GM20431 (cell line): ENCODE data around the gene ADAMTS18.

ENCODE experiments used
- in situ Hi-C: fragments of 300-500 bp; cut with MseI, MboI; formaldehyde crosslinking; loops from one replicate; pipeline ENCODE4 v1.15.0; 2020; ENCODE audit warnings: low sequenced_read_pairs; ENCODE audit not compliant: unreplicated experiment

ADAMTS18 gene

DNA sequence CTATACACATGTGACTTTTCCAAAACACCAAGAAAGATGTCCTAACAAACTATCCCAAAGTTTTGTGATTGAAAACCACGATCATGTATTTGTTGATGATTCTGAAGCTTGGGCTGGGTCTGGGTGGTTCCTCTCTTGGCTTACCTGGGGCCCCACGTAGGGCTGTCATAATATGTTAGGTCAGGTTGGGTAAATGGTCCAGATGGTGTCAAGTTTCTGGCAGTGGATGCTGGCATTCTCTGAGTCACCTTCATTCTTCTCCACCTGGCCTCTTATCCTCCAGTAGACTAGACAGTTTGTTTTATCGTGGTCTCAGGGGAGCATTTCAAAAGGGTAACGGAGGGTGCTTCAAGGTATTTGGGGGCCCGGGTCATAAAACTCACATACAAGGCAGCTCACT lies 196.2 kb downstream of the ADAMTS18 start:
- in situ Hi-C loops: loop anchor here (5.0 to 25.0 kb wide), 2 partner anchors 344 to 724 kb away; no protein-coding TSS in a partner anchor

DNA sequence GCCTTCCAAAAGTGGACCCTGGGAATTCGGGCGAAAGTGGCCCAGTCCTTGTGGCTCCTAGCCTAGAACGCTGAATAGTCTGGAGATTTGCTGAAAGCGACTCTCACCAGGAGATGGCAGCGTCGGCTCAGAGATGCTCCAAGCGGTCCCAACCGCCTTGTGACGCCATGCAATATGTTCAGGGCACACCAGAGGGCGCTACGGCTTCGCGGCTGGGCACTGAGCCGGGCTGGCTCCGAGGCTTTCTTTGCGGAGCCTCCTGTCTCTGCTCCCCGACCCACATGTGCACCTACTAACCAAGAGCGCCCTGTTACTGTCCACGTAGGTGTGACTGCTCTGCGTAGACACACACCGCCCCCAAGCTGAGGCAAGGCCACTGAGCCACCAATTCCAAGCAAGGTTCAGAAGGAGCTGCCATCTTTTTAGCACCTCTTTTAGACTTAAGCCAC lies 198.7 kb downstream of the ADAMTS18 start:
- in situ Hi-C loops: loop anchor here (5.0 to 25.0 kb wide), 2 partner anchors 346 to 726 kb away; no protein-coding TSS in a partner anchor

DNA sequence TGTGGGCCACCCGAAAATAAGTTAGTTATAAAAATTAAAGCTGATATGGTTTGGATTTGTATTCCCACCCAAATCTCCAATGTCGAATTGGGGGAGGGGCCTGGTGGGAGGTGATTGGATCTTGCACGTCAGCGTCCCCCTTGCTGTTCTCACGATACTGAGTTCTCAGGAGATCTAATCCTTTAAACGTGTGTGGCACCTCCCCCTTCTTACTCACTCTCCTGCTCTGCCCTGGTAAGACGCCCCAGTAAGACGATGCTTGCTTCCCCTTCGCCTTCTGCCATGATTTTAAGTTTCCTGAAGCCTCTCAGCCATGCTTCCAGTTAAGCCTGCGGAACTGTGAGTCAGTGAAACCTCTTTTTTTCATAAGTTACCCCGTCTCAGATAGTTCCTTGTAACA lies 200.2 kb downstream of the ADAMTS18 start:
- in situ Hi-C loops: loop anchor here (5.0 to 25.0 kb wide), 2 partner anchors 348 to 728 kb away; no protein-coding TSS in a partner anchor

DNA sequence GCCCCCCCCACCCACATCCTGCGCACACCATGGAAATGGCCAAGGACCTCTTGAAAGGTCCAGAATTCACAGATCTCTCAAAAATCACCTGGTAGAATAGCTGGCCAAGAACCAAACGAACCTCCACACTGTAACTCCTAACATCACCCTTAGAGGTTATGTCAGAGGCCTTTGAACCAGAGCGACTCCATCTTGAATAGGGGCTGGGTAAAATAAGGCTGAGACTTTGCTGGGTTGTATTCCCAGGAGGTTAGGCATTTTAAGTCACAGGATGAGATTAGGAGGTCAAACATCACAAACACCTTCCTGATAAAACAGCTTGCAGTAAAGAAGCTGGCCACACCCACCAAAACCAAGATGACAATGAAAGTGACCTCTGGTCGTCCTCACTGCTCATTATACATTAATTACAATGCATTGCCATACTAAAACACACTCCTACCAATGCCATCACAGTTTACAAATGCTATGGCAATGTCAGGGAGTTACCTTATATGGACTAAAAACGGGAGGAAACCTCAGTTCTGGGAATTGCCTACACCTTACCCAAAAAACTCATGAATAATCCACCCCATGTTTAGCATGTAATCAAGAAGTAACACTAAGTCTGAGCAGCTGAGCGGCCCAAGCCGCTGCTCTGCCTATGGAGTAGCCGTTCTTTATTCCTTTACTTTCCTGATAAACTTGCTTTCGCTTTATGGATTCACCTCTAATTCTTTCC lies 200.9 kb downstream of the ADAMTS18 start:
- in situ Hi-C loops: loop anchor here (25.0 kb wide), 1 partner anchor 728 kb away; no protein-coding TSS in a partner anchor
